ENCODE data around the gene USF1.

USF1 gene

GRCh38 chr1:161077426-161077825 lies 31.6 kb upstream of the USF1 start:
- H3K4me3 ChIP-seq, result no peak overlapping the region
- no peak for TF ChIP-seq CTCF (IDR thresholded peaks at IDR 0.05)
- DNase-seq (ENCODE audit: low spot score), result no peak
- H3K27ac ChIP-seq, result no peak overlapping the region

- no peak for DNase-seq (ENCODE audit: low spot score)
- TF ChIP-seq CTCF (IDR thresholded peaks at IDR 0.05), result no peak
- no peak overlapping the region for H3K4me3 ChIP-seq
- H3K27ac ChIP-seq, result no peak overlapping the region
These were observed 30.6 kb upstream of the USF1 start for GRCh38 chr1:161076410-161076809.

- TF ChIP-seq CTCF (IDR thresholded peaks at IDR 0.05), result no peak
- no peak for DNase-seq (ENCODE audit: low spot score)
- H3K4me3 ChIP-seq, result no peak overlapping the region
- H3K27ac ChIP-seq, result no peak overlapping the region
These were observed 29.0 kb upstream of the USF1 start for GRCh38 chr1:161074676-161075368.

- no peak for TF ChIP-seq CTCF (IDR thresholded peaks at IDR 0.05)
- no peak overlapping the region for H3K27ac ChIP-seq
- DNase-seq (ENCODE audit: low spot score), result no peak
These were observed 27.8 kb upstream of the USF1 start for GRCh38 chr1:161073474-161074121.

GRCh38 chr1:161072751-161073449 lies 27.1 kb upstream of the USF1 start:
- TF ChIP-seq CTCF (IDR thresholded peaks at IDR 0.05), result no peak
- H3K4me3 ChIP-seq, result no peak overlapping the region
- H3K27ac ChIP-seq, result no peak overlapping the region
- no peak for DNase-seq (ENCODE audit: low spot score)

More at GRCh38 chr1:161073474-161074121, 27.8 kb upstream of the USF1 start:
- H3K4me3 ChIP-seq, result no peak overlapping the region

GRCh38 chr1:161071886-161072371 lies 26.2 kb upstream of the USF1 start:
- Histone ChIP-seq H3K4me3 (no peak overlapping the region), H3K27ac (no peak overlapping the region)
- DNase-seq (ENCODE audit: low spot score), result no peak
- TF ChIP-seq CTCF (IDR thresholded peaks at IDR 0.05), result no peak

Measured in coronary artery (tissue), 2 donors.